HepG2 (cell line): Measurements from ENCODE around the gene TMEFF2. TPM values are rescaled to one million over a fixed set of nuclear protein-coding genes. Genes with fewer than 3 reads are reported as not detected.

ENCODE experiments used
- ATAC-seq: fragments of 200-7000 bp; cut with Tn5 transposase; 3 replicates; pipeline ENCODE4 v1.9.1; 2020; ENCODE audit warnings: mild to moderate bottlenecking, moderate library complexity
- BruUV-seq: library from RNA; stranded (reverse); fragments of 400-500 nt; replicated peaks from 2 replicates; lab custom pipeline; 2021; lab: Mats Ljungman, UMichigan
- CTCF ChIA-PET: fragments of 300-600 bp; formaldehyde crosslinking; extraction: SDS; loops from one replicate; lab custom pipeline; 2021; ENCODE audit warnings: low total read pairs, inconsistent platforms, low intra/inter-chr PET ratio; lab: Yijun Ruan, JAX
- POLR2A ChIA-PET: fragments of 350-600 bp; sonication (Branson Sonifier 250); formaldehyde crosslinking; loops from one replicate; lab custom pipeline; 2020; ENCODE audit warnings: antibody characterized with exemption, inconsistent platforms; lab: Yijun Ruan, JAX
- DNase-seq: peaks from one replicate; pipeline ENCODE4 v3.0.0-alpha.2; 2015; ENCODE audit warnings: low spot score
- FAIRE-seq: peaks from 3 replicates; lab custom pipeline; 2011; peaks lifted over from hg19 to GRCh38; lab: Jason Lieb, UNC
- H2AFZ ChIP-seq: one replicate; pipeline ENCODE4 v1.6.1; 2011; ENCODE audit warnings: low read length, inconsistent platforms
- H3K27ac ChIP-seq: fragments of 300-600 bp; 3 replicates; pipeline ENCODE4 v1.8.0; 2011; ENCODE audit warnings: mixed run types, mild to moderate bottlenecking, mixed read lengths, low read length, inconsistent platforms; ENCODE audit not compliant: insufficient read depth; ENCODE audit errors: extremely low read length
- H3K27me3 ChIP-seq, 2 experiments: fragments of 200-600 bp in 1 of 2; 2 replicates in 1 of 2; 3 replicates in 1 of 2; pipeline versions ENCODE4 v1.6.0 to v1.8.0; 2011; ENCODE audit warnings: low read length in 2 of 2, mild to moderate bottlenecking in 2 of 2, moderate library complexity in 2 of 2, inconsistent platforms in 1 of 2; ENCODE audit not compliant: insufficient read depth in 2 of 2, control insufficient read depth in 1 of 2
- H3K36me3 ChIP-seq, 2 experiments: fragments of 200-600 bp in 1 of 2; replicated peaks in 1 of 2; 2 replicates in 1 of 2; 3 replicates in 1 of 2; pipeline versions ENCODE4 v1.5.1 to v1.8.0; 2011; ENCODE audit warnings: low read length in 2 of 2, inconsistent platforms in 1 of 2; ENCODE audit not compliant: insufficient read depth in 2 of 2, control insufficient read depth in 1 of 2
- H3K4me1 ChIP-seq: 2 replicates; pipeline ENCODE4 v1.5.1; 2012; ENCODE audit warnings: low read length, inconsistent platforms; ENCODE audit not compliant: insufficient read depth
- H3K4me2 ChIP-seq: 2 replicates; pipeline ENCODE4 v1.6.0; 2011; ENCODE audit warnings: low read depth, low read length, inconsistent platforms
- H3K4me3 ChIP-seq, 3 experiments: fragments of 200-600 bp in 1 of 3; sonication (generic), shearing (Covaris generic) in 1 of 3; replicated peaks in 1 of 3; 2 replicates each; pipeline ENCODE4 v1.5.1; 2011 to 2016; ENCODE audit warnings: low read length in 3 of 3, inconsistent platforms in 2 of 3, low read depth in 2 of 3, mild to moderate bottlenecking in 2 of 3, control low read depth in 1 of 3, mixed read lengths in 1 of 3; ENCODE audit not compliant: insufficient read depth in 1 of 3
- H3K79me2 ChIP-seq: one replicate; pipeline ENCODE4 v1.6.1; 2011; ENCODE audit warnings: low read length, inconsistent platforms; ENCODE audit not compliant: insufficient read depth
- H3K9ac ChIP-seq: 2 replicates; pipeline ENCODE4 v1.6.0; 2011; ENCODE audit warnings: mild to moderate bottlenecking, low read depth, low read length, inconsistent platforms; ENCODE audit not compliant: insufficient read depth
- H3K9me3 ChIP-seq: 2 replicates; pipeline ENCODE4 v1.5.1; 2012; ENCODE audit warnings: mild to moderate bottlenecking, low read length
- H4K20me1 ChIP-seq: 2 replicates; pipeline ENCODE4 v1.6.0; 2011; ENCODE audit warnings: inconsistent platforms, mild to moderate bottlenecking, low read length, moderate library complexity; ENCODE audit not compliant: insufficient read depth
- RARG ChIP-seq: sonication (generic); formaldehyde crosslinking; IDR thresholded peaks from 2 replicates; pipeline ENCODE4 v1.4.0; 2020; ENCODE audit warnings: low read depth, mild to moderate bottlenecking, missing genetic modification reagents
- SMC3 ChIP-seq: IDR thresholded peaks from 2 replicates; pipeline ENCODE4 v1.6.1; 2011; ENCODE audit warnings: low read length, improper control_type of control experiment
- SSRP1 ChIP-seq: IDR thresholded peaks from 2 replicates; pipeline ENCODE4 v1.6.1; 2016; ENCODE audit warnings: control low read depth
- STAG1 ChIP-seq: sonication (generic); formaldehyde crosslinking; IDR thresholded peaks from 2 replicates; pipeline ENCODE4 v1.4.0; 2020; ENCODE audit warnings: missing genetic modification reagents
- ZNF225 ChIP-seq: sonication (generic); formaldehyde crosslinking; IDR thresholded peaks from 2 replicates; pipeline ENCODE4 v1.4.0; 2020; ENCODE audit warnings: mild to moderate bottlenecking, missing genetic modification reagents
- ZNF468 ChIP-seq: sonication (generic); formaldehyde crosslinking; IDR thresholded peaks from 2 replicates; pipeline ENCODE4 v1.8.0; 2022; ENCODE audit warnings: mild to moderate bottlenecking, moderate library complexity, missing genetic modification reagents
- ZNF607 ChIP-seq: sonication (generic); formaldehyde crosslinking; IDR thresholded peaks from 2 replicates; pipeline ENCODE4 v1.5.1; 2020; ENCODE audit warnings: missing genetic modification reagents, mild to moderate bottlenecking, borderline replicate concordance
- ZNF772 ChIP-seq: sonication (generic); formaldehyde crosslinking; IDR thresholded peaks from 2 replicates; pipeline ENCODE4 v1.5.0; 2020; ENCODE audit warnings: mild to moderate bottlenecking, missing genetic modification reagents
- WGBS: methylation state at CpG from one replicate; pipeline ENCODE4 v1.1.6; 2017; ENCODE audit warnings: low lambda C conversion rate; 5-methylcytosine and 5-hydroxymethylcytosine counted together
- in situ Hi-C: cut with HindIII; loops from 2 replicates; pipeline ENCODE4 v1.10.0; 2017; ENCODE audit warnings: low pct_unique_long_range_greater_than_20kb; ENCODE audit not compliant: extremely low pct_ligation_motif_present
- intact Hi-C: fragments of 100-400 bp; cut with micrococcal nuclease; formaldehyde crosslinking; loops from one replicate; pipeline ENCODE4 v1.10.0; 2022; ENCODE audit not compliant: unreplicated experiment
- polyA plus RNA-seq, 8 experiments: library from polyadenylated mRNA; depleted of rRNA in 3 of 8; stranded (reverse) in 7 of 8; unstranded in 1 of 8; fragments of >200 nt; fragmentation: Illumina TruSeq in 4 of 8; extraction: Trizol in 4 of 8; gene quantifications; 2 replicates each; pipeline versions ENCODE4 v1.2.1 to v1.2.3, GENCODE V29; 2011 to 2016; ENCODE audit warnings: low read depth in 4 of 8, missing spikeins in 1 of 8, mixed read lengths in 1 of 8; ENCODE audit not compliant: insufficient read depth in 1 of 8
- total RNA-seq, 5 experiments: library from RNA; depleted of rRNA; stranded (reverse); fragments of >200 nt; fragmentation: Illumina TruSeq; extraction: Trizol; gene quantifications; 2 replicates each; pipeline ENCODE4 v1.2.3, GENCODE V29; 2016; ENCODE audit warnings: low read depth in 1 of 5
- TF ChIP-seq, protein P1 (sequence below): sonication (generic); formaldehyde crosslinking; IDR thresholded peaks from 2 replicates; pipeline ENCODE4 v1.5.0; 2020; ENCODE audit warnings: mild to moderate bottlenecking, missing genetic modification reagents, moderate library complexity

The TMEFF2 gene
- total and polyA plus RNA-seq, 2 of the 13 experiments (the other 11 are each of a cell fraction or from before 2014, with no cell fraction given) = not detected

DNA sequence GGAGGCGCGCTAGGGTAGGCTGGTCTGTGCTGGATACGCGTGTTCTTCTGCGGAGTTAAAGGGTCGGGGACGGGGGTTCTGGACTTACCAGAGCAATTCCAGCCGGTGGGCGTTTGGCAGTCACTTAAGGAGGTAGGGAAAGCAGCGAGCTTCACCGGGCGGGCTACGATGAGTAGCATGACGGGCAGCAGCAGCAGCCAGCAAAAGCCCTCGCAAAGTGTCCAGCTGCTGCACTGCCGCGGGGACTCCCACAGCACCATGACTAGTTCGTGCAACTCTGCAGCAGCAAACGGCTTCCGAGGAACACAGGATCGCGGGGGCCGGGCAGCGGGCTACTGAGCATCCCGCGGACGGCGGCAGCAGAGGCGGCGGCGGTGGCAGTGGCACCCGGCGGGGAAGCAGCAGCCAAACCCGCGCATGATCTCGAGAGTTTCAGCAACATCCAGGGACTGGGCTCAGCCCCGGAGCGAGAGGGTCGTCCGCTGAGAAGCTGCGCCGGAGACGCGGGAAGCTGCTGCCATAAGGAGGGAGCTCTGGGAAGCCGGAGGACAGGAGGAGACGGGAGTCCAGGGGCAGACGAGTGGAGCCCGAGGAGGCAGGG is 368 bp downstream of the TMEFF2 start (continued):
- TF ChIP-seq ZNF772 (CRISPR knock-in tag) (no peak), ZNF225 (CRISPR knock-in tag) (no peak), SMC3 (no peak), RARG (CRISPR knock-in tag) (no peak)

DNA sequence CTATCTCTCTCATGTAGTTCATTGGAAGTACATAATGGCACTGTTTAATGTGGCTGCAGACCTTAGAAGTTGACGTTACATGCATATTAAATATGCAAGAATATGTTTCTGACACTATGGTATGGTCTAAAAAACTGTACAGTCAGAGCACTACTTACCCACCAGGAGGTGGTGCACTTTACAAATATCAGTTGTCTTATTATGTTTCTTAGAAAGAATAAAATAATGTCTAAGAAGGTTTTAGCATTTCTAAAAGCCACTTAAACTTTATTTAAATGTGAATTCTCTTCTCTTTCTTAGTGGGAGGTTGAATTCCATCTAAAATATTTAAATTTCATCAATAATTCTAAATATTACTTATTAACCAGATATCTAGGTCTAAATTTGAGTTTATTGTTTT is 4.3 kb downstream of the TMEFF2 start:
- no peak for FAIRE-seq
- H3K27ac ChIP-seq = no peak overlapping the region
- H3K9me3 ChIP-seq = no peaks in the 10 kb centered on the region
- H3K36me3 ChIP-seq = no peaks in the 10 kb centered on the region
- WGBS = 0% methylated on average over 1 of the region's 1 CpG
- CTCF ChIA-PET = no interaction called here
- no peak overlapping the region for H2AFZ ChIP-seq
- in situ Hi-C loops (no loop called here), intact Hi-C loops (loop anchor here (5.0 to 10.0 kb wide), 3 partner anchors 364 to 1392 kb away; no protein-coding TSS in a partner anchor)
- H4K20me1 ChIP-seq = no peaks in the 10 kb centered on the region
- no peak overlapping the region for H3K9ac ChIP-seq
- no peak overlapping the region for H3K4me3 ChIP-seq
- peak; percentile 20 for DNase-seq
- H3K27me3 ChIP-seq = peaks cover 5 to 36% of the 10 kb centered on the region in 2 experiments; a peak in 4 of 5 replicates
- TF ChIP-seq, protein P1, sequence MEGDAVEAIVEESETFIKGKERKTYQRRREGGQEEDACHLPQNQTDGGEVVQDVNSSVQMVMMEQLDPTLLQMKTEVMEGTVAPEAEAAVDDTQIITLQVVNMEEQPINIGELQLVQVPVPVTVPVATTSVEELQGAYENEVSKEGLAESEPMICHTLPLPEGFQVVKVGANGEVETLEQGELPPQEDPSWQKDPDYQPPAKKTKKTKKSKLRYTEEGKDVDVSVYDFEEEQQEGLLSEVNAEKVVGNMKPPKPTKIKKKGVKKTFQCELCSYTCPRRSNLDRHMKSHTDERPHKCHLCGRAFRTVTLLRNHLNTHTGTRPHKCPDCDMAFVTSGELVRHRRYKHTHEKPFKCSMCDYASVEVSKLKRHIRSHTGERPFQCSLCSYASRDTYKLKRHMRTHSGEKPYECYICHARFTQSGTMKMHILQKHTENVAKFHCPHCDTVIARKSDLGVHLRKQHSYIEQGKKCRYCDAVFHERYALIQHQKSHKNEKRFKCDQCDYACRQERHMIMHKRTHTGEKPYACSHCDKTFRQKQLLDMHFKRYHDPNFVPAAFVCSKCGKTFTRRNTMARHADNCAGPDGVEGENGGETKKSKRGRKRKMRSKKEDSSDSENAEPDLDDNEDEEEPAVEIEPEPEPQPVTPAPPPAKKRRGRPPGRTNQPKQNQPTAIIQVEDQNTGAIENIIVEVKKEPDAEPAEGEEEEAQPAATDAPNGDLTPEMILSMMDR (CRISPR knock-in tag) = peak; percentile 29; the same call in 1 of the 2 replicates
- TF ChIP-seq ZNF468 (CRISPR knock-in tag) (no peak), SSRP1 (CRISPR knock-in tag) (no peak), STAG1 (CRISPR knock-in tag) (0 out of 2 replicates have a peak, but pooled peaks have one; percentile 30), ZNF607 (CRISPR knock-in tag) (no peak)
- H3K79me2 ChIP-seq = no peaks in the 10 kb centered on the region
- H3K4me1 ChIP-seq = no peaks in the 10 kb centered on the region
- no peak for ATAC-seq
- POLR2A ChIA-PET = no interaction called here
- no peak overlapping the region for H3K4me2 ChIP-seq
- BruUV-seq = no TSS peak
